Measurements from ENCODE around the gene SLC6A19.

DNA sequence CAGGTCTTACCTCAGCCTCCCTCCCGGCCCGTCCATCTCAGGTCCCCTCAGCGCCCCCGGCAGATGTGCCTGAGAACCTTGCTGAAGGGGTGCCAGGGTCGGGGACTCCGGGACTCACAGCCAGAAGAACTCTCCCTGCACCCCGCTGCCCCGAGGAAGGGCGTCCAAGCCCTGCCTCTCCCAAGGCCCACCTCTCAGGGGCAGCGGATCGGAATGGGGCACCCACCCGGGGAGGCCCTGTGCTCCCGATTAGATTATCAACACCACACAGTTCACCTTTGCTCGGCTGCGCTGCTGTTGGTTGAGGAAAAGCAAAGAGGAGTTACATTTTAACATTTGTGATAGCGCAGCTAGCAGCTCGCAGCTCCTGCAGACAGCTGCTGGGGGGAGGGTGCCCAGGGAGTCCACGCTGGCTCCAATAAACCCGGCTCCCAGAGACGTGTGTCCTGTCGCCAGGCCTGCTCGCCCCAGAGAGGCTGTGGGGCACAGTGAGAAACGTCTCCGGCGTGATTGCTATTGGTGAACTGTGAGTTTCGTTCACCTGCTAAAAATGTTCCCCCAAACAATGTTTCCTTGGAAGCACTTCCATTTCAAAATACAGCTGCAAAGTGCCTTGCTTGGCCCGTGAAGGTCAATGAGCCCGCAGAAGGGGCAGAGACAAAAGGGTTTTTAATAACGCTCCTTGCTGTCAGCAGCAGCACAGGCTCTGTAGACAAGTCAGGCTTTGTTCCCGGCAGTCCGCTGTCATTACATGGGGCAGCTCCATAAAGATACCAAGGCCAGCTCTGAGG, 18.6 kb upstream of the SLC6A19 start:
- TF ChIP-seq SIN3A (IDR thresholded peaks at IDR 0.05; ENCODE audit: borderline replicate concordance, low read depth, low read length): no peak
- TF ChIP-seq ELF1 (IDR thresholded peaks at IDR 0.05): no peak
- TF ChIP-seq CTCF (IDR thresholded peaks at IDR 0.05): no peak
- no peak for TF ChIP-seq JUND (IDR thresholded peaks at IDR 0.05)
- no peak for TF ChIP-seq MAX (IDR thresholded peaks at IDR 0.05; ENCODE audit: low read depth)
- TF ChIP-seq TAF1 (IDR thresholded peaks at IDR 0.05; ENCODE audit: borderline replicate concordance, low read depth, low read length): no peak
- no peak for TF ChIP-seq POLR2AphosphoS5 (IDR thresholded peaks at IDR 0.05; ENCODE audit: low read depth, low read length)
- TF ChIP-seq SMC3 (IDR thresholded peaks at IDR 0.05; ENCODE audit: low read depth, low read length): no peak
- no peak for TF ChIP-seq FOXM1 (IDR thresholded peaks at IDR 0.05; ENCODE audit: low read depth)

Measured in SK-N-SH (cell line).